Neural progenitor cell (in vitro differentiated cells): ENCODE measurements around the gene VAMP2. TPM values are rescaled to one million over a fixed set of nuclear protein-coding genes. Genes with fewer than 3 reads are reported as not detected.

Source experiments
- DNase-seq: peaks from one replicate; pipeline ENCODE4 v3.0.0-alpha.2; 2016; ENCODE audit warnings: low spot score
- H2AFZ ChIP-seq: fragments of 200-600 bp; sonication (generic); replicated peaks from 2 replicates; pipeline ENCODE4 v1.6.1; 2016; ENCODE audit warnings: antibody characterized with exemption
- H3F3A ChIP-seq: fragments of 200-600 bp; sonication (generic); 2 replicates; pipeline ENCODE4 v1.6.1; 2016; ENCODE audit warnings: antibody characterized with exemption, low read depth
- H3K27ac ChIP-seq: fragments of 200-600 bp; sonication (generic); 2 replicates; pipeline ENCODE4 v1.5.1; 2016; ENCODE audit warnings: mild to moderate bottlenecking
- H3K27me3 ChIP-seq: fragments of 200-600 bp; sonication (generic); 2 replicates; pipeline ENCODE4 v1.6.1; 2016; ENCODE audit warnings: mild to moderate bottlenecking, moderate library complexity
- H3K36me3 ChIP-seq: fragments of 200-600 bp; sonication (generic); 2 replicates; pipeline ENCODE4 v1.5.1; 2016
- H3K4me1 ChIP-seq: fragments of 200-600 bp; sonication (generic); 2 replicates; pipeline ENCODE4 v1.6.1; 2016; ENCODE audit warnings: mixed run types
- H3K4me2 ChIP-seq: fragments of 200-600 bp; sonication (generic); 2 replicates; pipeline ENCODE4 v1.6.1; 2016
- H3K4me3 ChIP-seq: fragments of 200-600 bp; sonication (generic); 2 replicates; pipeline ENCODE4 v1.5.1; 2016
- H3K79me2 ChIP-seq: fragments of 200-600 bp; sonication (generic); 2 replicates; pipeline ENCODE4 v1.6.1; 2016; ENCODE audit warnings: low read depth
- H3K9ac ChIP-seq: fragments of 200-600 bp; sonication (generic); 2 replicates; pipeline ENCODE4 v1.6.1; 2016
- H3K9me3 ChIP-seq: fragments of 200-600 bp; sonication (generic); 2 replicates; pipeline ENCODE4 v1.5.1; 2016; ENCODE audit warnings: low read depth
- H4K20me1 ChIP-seq: fragments of 200-600 bp; sonication (generic); 2 replicates; pipeline ENCODE4 v1.6.1; 2016; ENCODE audit warnings: low read depth
- H3K27ac Mint-ChIP-seq: 3 replicates; pipeline ENCODE4 v1.8.0; 2021; ENCODE audit warnings: mixed read lengths
- H3K27me3 Mint-ChIP-seq: 2 replicates; pipeline ENCODE4 v1.8.0; 2022; ENCODE audit warnings: low read depth, mild to moderate bottlenecking, inconsistent platforms, moderate library complexity, mixed read lengths; ENCODE audit not compliant: insufficient read depth
- H3K36me3 Mint-ChIP-seq: 3 replicates; pipeline ENCODE4 v1.8.0; 2021; ENCODE audit warnings: mixed read lengths
- H3K4me1 Mint-ChIP-seq: 3 replicates; pipeline ENCODE4 v1.8.0; 2021; ENCODE audit warnings: mixed read lengths
- H3K4me3 Mint-ChIP-seq: 3 replicates; pipeline ENCODE4 v1.8.0; 2021; ENCODE audit warnings: mild to moderate bottlenecking, moderate library complexity, mixed read lengths
- H3K9me3 Mint-ChIP-seq: 3 replicates; pipeline ENCODE4 v1.8.0; 2020; ENCODE audit warnings: mixed read lengths
- CTCF ChIP-seq: fragments of 200-600 bp; sonication (generic); IDR thresholded peaks from 2 replicates; pipeline ENCODE4 v1.5.1; 2017; ENCODE audit warnings: antibody characterized with exemption, mild to moderate bottlenecking
- EZH2 ChIP-seq: fragments of 200-600 bp; sonication (generic); IDR thresholded peaks from 2 replicates; pipeline ENCODE4 v1.6.1; 2017; ENCODE audit warnings: antibody characterized with exemption, mild to moderate bottlenecking, moderate library complexity
- EZH2phosphoT487 ChIP-seq: fragments of 200-600 bp; sonication (generic); IDR thresholded peaks from 2 replicates; pipeline ENCODE4 v1.6.1; 2017; ENCODE audit warnings: antibody characterized with exemption
- total RNA-seq: library from RNA; depleted of rRNA; stranded (reverse); fragments of >200 nt; gene quantifications from 2 replicates; pipeline ENCODE4 v1.2.3, GENCODE V29; 2015; ENCODE audit warnings: low replicate concordance

Gene VAMP2
- total RNA-seq, 1 donor from 2014 or later = 11.7 TPM

GRCh38 chr17:8118769-8119580 is 43.8 kb downstream of the VAMP2 start:
- no peak overlapping the region for H3K9ac ChIP-seq
- peak overlapping the region; percentile 78 for H2AFZ ChIP-seq
- no peaks in the 10 kb centered on the region for H3K4me1 ChIP-seq
- peak overlapping the region; percentile 93 for H3K27ac Mint-ChIP-seq
- H3K79me2 ChIP-seq = no peaks in the 10 kb centered on the region
- DNase-seq = peak; percentile 92
- TF ChIP-seq EZH2phosphoT487 (no peak), CTCF (peak; percentile 93)
- H3K4me1 Mint-ChIP-seq = peaks cover 36% of the 10 kb centered on the region
- H4K20me1 ChIP-seq = peaks cover 10% of the 10 kb centered on the region
- H3K27me3 ChIP-seq = peaks cover 69% of the 10 kb centered on the region
- H3F3A ChIP-seq = peaks cover 52% of the 10 kb centered on the region
- H3K4me3 Mint-ChIP-seq = peak overlapping the region; percentile 91
- H3K36me3 ChIP-seq = no peaks in the 10 kb centered on the region
- peak overlapping the region; percentile 75 for H3K4me3 ChIP-seq
- peaks cover 74% of the 10 kb centered on the region for H3K27me3 Mint-ChIP-seq
- peaks cover 5% of the 10 kb centered on the region for H3K36me3 Mint-ChIP-seq
- peak overlapping the region; percentile 90 for H3K4me2 ChIP-seq
- H3K27ac ChIP-seq = no peak overlapping the region
- no peaks in the 10 kb centered on the region for H3K9me3 ChIP-seq
- H3K9me3 Mint-ChIP-seq = peaks cover 18% of the 10 kb centered on the region

- Histone ChIP-seq H2AFZ (peak within 1 kb of the TSS; percentile 87), H3K9me3 (no peaks in the 10 kb centered on the region), H3K79me2 (no peaks in the 10 kb centered on the region), H3K27ac (no peak within 1 kb of the TSS), H3K4me3 (peak within 1 kb of the TSS; percentile 75), H3K4me2 (peak within 1 kb of the TSS; percentile 90), H3K9ac (no peak within 1 kb of the TSS), H3K36me3 (no peaks in the 10 kb centered on the region), H4K20me1 (peaks cover 10% of the 10 kb centered on the region), H3K4me1 (no peaks in the 10 kb centered on the region), H3F3A (peaks cover 44% of the 10 kb centered on the region), H3K27me3 (peaks cover 69% of the 10 kb centered on the region)
- H3K27me3 Mint-ChIP-seq = peaks cover 71% of the 10 kb centered on the region
- peaks cover 31% of the 10 kb centered on the region for H3K4me1 Mint-ChIP-seq
- DNase-seq = peak; percentile 59
- peaks cover 18% of the 10 kb centered on the region for H3K9me3 Mint-ChIP-seq
- peak within 1 kb of the TSS; percentile 91 for H3K4me3 Mint-ChIP-seq
- H3K27ac Mint-ChIP-seq = peak within 1 kb of the TSS; percentile 93
- H3K36me3 Mint-ChIP-seq = peaks cover 5% of the 10 kb centered on the region
- TF ChIP-seq EZH2 (peak; percentile 32), EZH2phosphoT487 (no peak)
Measured at GRCh38 chr17:8117980-8118768, 44.6 kb downstream of the VAMP2 start, which contains the start of gene ALOXE3. TSS of gene ALOXE3 (minus strand) at chr17:8118514. CDS start at chr17:8117990, 524 bp downstream.

- Histone ChIP-seq H4K20me1 (peaks cover 10% of the 10 kb centered on the region), H3K27ac (no peak overlapping the region), H3K9me3 (no peaks in the 10 kb centered on the region), H3K36me3 (no peaks in the 10 kb centered on the region), H3F3A (peaks cover 37% of the 10 kb centered on the region), H3K4me1 (no peaks in the 10 kb centered on the region), H3K4me3 (peak overlapping the region; percentile 75), H3K79me2 (no peaks in the 10 kb centered on the region), H2AFZ (peak overlapping the region; percentile 87), H3K9ac (no peak overlapping the region), H3K4me2 (peak overlapping the region; percentile 90), H3K27me3 (peaks cover 69% of the 10 kb centered on the region)
- Mint-ChIP-seq H3K4me3 (peak overlapping the region; percentile 91), H3K27me3 (peaks cover 71% of the 10 kb centered on the region), H3K27ac (no peak overlapping the region), H3K4me1 (peaks cover 31% of the 10 kb centered on the region), H3K36me3 (peaks cover 5% of the 10 kb centered on the region), H3K9me3 (peaks cover 18% of the 10 kb centered on the region)
- peak; percentile 19 for TF ChIP-seq EZH2phosphoT487
- TF ChIP-seq CTCF = no peak
- TF ChIP-seq EZH2 = peak; percentile 71
- DNase-seq = no peak
Measured at GRCh38 chr17:8117367-8117979, 45.3 kb downstream of the VAMP2 start.
